Neural cell (in vitro differentiated cells): ENCODE measurements around the gene POLR1G. TPM values are rescaled to one million over a fixed set of nuclear protein-coding genes. Genes with fewer than 3 reads are reported as not detected.

ENCODE experiments used
- H2AFZ ChIP-seq: fragments of 200-600, 300-800 bp; sonication (generic), shearing (Covaris generic); 2 replicates; pipeline ENCODE4 v1.6.0; 2014; ENCODE audit warnings: low read depth, mild to moderate bottlenecking, antibody characterized with exemption, low read length, moderate library complexity
- H3F3A ChIP-seq: fragments of 200-600 bp; shearing (Covaris generic); 2 replicates; pipeline ENCODE4 v1.6.1; 2016; ENCODE audit warnings: mild to moderate bottlenecking, moderate library complexity, mixed read lengths, antibody characterized with exemption, low read length; ENCODE audit not compliant: insufficient read depth, poor library complexity, severe bottlenecking
- H3K27ac ChIP-seq: fragments of 200-600, 300-800 bp; sonication (generic), shearing (Covaris generic); 2 replicates; pipeline ENCODE4 v1.5.1; 2014; ENCODE audit warnings: mild to moderate bottlenecking, low read length, moderate library complexity
- H3K27me3 ChIP-seq: fragments of 300-800, 200-600 bp; sonication (generic), shearing (Covaris generic); 2 replicates; pipeline ENCODE4 v1.6.0; 2014; ENCODE audit warnings: mild to moderate bottlenecking, low read depth, low read length, moderate library complexity; ENCODE audit not compliant: insufficient read depth
- H3K36me3 ChIP-seq: fragments of 300-800, 200-600 bp; sonication (generic), shearing (Covaris generic); 2 replicates; pipeline ENCODE4 v1.5.1; 2014; ENCODE audit warnings: mild to moderate bottlenecking, antibody characterized with exemption, low read length, moderate library complexity; ENCODE audit not compliant: insufficient read depth
- H3K4me2 ChIP-seq: fragments of 300-800, 200-600 bp; sonication (generic), shearing (Covaris generic); 2 replicates; pipeline ENCODE4 v1.6.0; 2014; ENCODE audit warnings: mild to moderate bottlenecking, low read length
- H3K4me3 ChIP-seq: fragments of 300-800, 200-600 bp; sonication (generic), shearing (Covaris generic); 2 replicates; pipeline ENCODE4 v1.5.1; 2014; ENCODE audit warnings: mild to moderate bottlenecking, low read length, moderate library complexity
- H3K79me2 ChIP-seq: fragments of 200-600 bp; shearing (Covaris generic); replicated peaks from 2 replicates; pipeline ENCODE4 v1.6.0; 2014; ENCODE audit warnings: mild to moderate bottlenecking, low read length, moderate library complexity; ENCODE audit not compliant: insufficient read depth
- H3K9ac ChIP-seq: fragments of 300-800, 200-600 bp; sonication (generic), shearing (Covaris generic); 2 replicates; pipeline ENCODE4 v1.6.1; 2016; ENCODE audit warnings: mild to moderate bottlenecking, low read length, mixed read lengths
- H3K9me2 ChIP-seq: fragments of 200-600 bp; shearing (Covaris generic); 2 replicates; pipeline ENCODE4 v1.6.1; 2016; ENCODE audit warnings: mild to moderate bottlenecking, low read length, mixed read lengths; ENCODE audit not compliant: insufficient read depth
- H3K9me3 ChIP-seq: fragments of 200-600, 300-800 bp; sonication (generic), shearing (Covaris generic); 2 replicates; pipeline ENCODE4 v1.6.1; 2016; ENCODE audit warnings: mild to moderate bottlenecking, mixed run types, low read length, moderate library complexity, mixed read lengths
- H4K20me1 ChIP-seq: fragments of 200-600 bp; shearing (Covaris generic); 2 replicates; pipeline ENCODE4 v1.6.1; 2016; ENCODE audit warnings: mild to moderate bottlenecking, mixed run types; ENCODE audit not compliant: insufficient read depth
- CTCF ChIP-seq: fragments of 450-650 bp; IDR thresholded peaks from 2 replicates; pipeline ENCODE4 v1.5.1; 2014; ENCODE audit warnings: antibody characterized with exemption, mild to moderate bottlenecking, moderate library complexity; ENCODE audit not compliant: poor library complexity, severe bottlenecking
- EP300 ChIP-seq: fragments of 450-650 bp; conservative IDR thresholded peaks from 2 replicates; pipeline ENCODE4 v1.6.1; 2014; ENCODE audit warnings: antibody characterized with exemption, mild to moderate bottlenecking, moderate library complexity; ENCODE audit not compliant: poor library complexity, severe bottlenecking
- EZH2 ChIP-seq: fragments of 200-600, 300-800 bp; shearing (Covaris generic), sonication (generic); IDR thresholded peaks from 2 replicates; pipeline ENCODE4 v1.6.1; 2014; ENCODE audit warnings: antibody characterized with exemption, low read length, borderline replicate concordance, mild to moderate bottlenecking; ENCODE audit not compliant: insufficient read depth, poor library complexity, severe bottlenecking
- MXI1 ChIP-seq: fragments of 450-650 bp; conservative IDR thresholded peaks from 2 replicates; pipeline ENCODE4 v1.6.1; 2014; ENCODE audit warnings: antibody characterized with exemption, mild to moderate bottlenecking; ENCODE audit not compliant: poor library complexity, severe bottlenecking
- POLR2AphosphoS5 ChIP-seq: IDR thresholded peaks from 2 replicates; pipeline ENCODE4 v1.6.1; 2012
- RAD21 ChIP-seq: fragments of 450-650 bp; conservative IDR thresholded peaks from 2 replicates; pipeline ENCODE4 v1.6.1; 2014; ENCODE audit warnings: antibody characterized with exemption, mild to moderate bottlenecking, moderate library complexity
- SMC3 ChIP-seq: fragments of 450-650 bp; conservative IDR thresholded peaks from 2 replicates; pipeline ENCODE4 v1.6.1; 2014; ENCODE audit warnings: antibody characterized with exemption, mild to moderate bottlenecking, moderate library complexity; ENCODE audit not compliant: poor library complexity
- TAF1 ChIP-seq: IDR thresholded peaks from 2 replicates; pipeline ENCODE4 v1.6.1; 2012; ENCODE audit warnings: low read depth
- polyA plus RNA-seq: library from polyadenylated mRNA; depleted of rRNA; stranded (reverse); fragments of >200 nt; gene quantifications from 2 replicates; pipeline ENCODE4 v1.2.3, GENCODE V29; 2014
- TF ChIP-seq, protein P1 (sequence below): IDR thresholded peaks from 2 replicates; pipeline ENCODE4 v1.6.1; 2012; ENCODE audit warnings: borderline replicate concordance

The POLR1G gene
- polyA plus RNA-seq, 1 donor from 2014 or later = 2.4 TPM

DNA sequence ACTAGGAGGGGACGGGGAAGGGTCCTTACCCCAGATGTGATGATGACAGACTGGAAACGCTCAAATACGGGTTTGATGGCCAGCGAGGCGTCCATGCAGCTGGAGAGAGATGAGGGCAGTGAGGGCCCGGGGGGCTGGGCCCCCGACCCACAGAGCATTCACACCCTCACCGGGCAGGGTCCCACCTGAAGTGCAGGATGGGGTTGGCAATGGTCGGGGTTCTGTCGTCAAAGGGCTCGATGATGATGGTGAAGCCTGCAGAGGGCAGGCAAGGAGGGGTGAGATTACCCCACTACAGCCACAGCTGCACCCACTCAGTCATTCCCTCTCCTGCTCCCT lies 49.0 kb upstream of the POLR1G start:
- Histone ChIP-seq H2AFZ (no peak overlapping the region), H3K79me2 (no peaks in the 10 kb centered on the region), H3K36me3 (no peaks in the 10 kb centered on the region), H3F3A (no peaks in the 10 kb centered on the region), H3K27me3 (no peaks in the 10 kb centered on the region), H3K4me2 (no peak overlapping the region), H3K9me2 (no peaks in the 10 kb centered on the region), H3K9ac (no peak overlapping the region), H3K4me3 (no peak overlapping the region), H3K9me3 (no peaks in the 10 kb centered on the region), H4K20me1 (no peaks in the 10 kb centered on the region), H3K27ac (no peak overlapping the region)
- no peak for TF ChIP-seq CTCF
- no peak for TF ChIP-seq MXI1
- no peak for TF ChIP-seq RAD21
- TF ChIP-seq SMC3 = no peak
- TF ChIP-seq EP300 = no peak
- TF ChIP-seq, protein P1, sequence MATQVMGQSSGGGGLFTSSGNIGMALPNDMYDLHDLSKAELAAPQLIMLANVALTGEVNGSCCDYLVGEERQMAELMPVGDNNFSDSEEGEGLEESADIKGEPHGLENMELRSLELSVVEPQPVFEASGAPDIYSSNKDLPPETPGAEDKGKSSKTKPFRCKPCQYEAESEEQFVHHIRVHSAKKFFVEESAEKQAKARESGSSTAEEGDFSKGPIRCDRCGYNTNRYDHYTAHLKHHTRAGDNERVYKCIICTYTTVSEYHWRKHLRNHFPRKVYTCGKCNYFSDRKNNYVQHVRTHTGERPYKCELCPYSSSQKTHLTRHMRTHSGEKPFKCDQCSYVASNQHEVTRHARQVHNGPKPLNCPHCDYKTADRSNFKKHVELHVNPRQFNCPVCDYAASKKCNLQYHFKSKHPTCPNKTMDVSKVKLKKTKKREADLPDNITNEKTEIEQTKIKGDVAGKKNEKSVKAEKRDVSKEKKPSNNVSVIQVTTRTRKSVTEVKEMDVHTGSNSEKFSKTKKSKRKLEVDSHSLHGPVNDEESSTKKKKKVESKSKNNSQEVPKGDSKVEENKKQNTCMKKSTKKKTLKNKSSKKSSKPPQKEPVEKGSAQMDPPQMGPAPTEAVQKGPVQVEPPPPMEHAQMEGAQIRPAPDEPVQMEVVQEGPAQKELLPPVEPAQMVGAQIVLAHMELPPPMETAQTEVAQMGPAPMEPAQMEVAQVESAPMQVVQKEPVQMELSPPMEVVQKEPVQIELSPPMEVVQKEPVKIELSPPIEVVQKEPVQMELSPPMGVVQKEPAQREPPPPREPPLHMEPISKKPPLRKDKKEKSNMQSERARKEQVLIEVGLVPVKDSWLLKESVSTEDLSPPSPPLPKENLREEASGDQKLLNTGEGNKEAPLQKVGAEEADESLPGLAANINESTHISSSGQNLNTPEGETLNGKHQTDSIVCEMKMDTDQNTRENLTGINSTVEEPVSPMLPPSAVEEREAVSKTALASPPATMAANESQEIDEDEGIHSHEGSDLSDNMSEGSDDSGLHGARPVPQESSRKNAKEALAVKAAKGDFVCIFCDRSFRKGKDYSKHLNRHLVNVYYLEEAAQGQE = no peak
- TF ChIP-seq TAF1 = no peak
- no peak for TF ChIP-seq POLR2AphosphoS5
- TF ChIP-seq EZH2 = no peak

- Histone ChIP-seq H4K20me1 (no peaks in the 10 kb centered on the region), H2AFZ (no peak overlapping the region), H3K27me3 (no peaks in the 10 kb centered on the region), H3F3A (no peaks in the 10 kb centered on the region), H3K9me3 (no peaks in the 10 kb centered on the region), H3K79me2 (no peaks in the 10 kb centered on the region), H3K4me2 (no peak overlapping the region), H3K27ac (no peak overlapping the region), H3K36me3 (no peaks in the 10 kb centered on the region), H3K9ac (no peak overlapping the region), H3K9me2 (no peaks in the 10 kb centered on the region), H3K4me3 (no peak overlapping the region)
- TF ChIP-seq SMC3 (no peak), POLR2AphosphoS5 (no peak)
Measured at GRCh38 chr19:45358213-45358792, 48.1 kb upstream of the POLR1G start.

GRCh38 chr19:45361608-45362007 lies 44.8 kb upstream of the POLR1G start:
- Histone ChIP-seq H2AFZ (no peak overlapping the region), H3F3A (no peaks in the 10 kb centered on the region), H3K9me3 (no peaks in the 10 kb centered on the region), H3K9me2 (no peaks in the 10 kb centered on the region), H3K4me3 (no peak overlapping the region), H3K27ac (no peak overlapping the region), H3K4me2 (no peak overlapping the region), H3K27me3 (no peaks in the 10 kb centered on the region), H4K20me1 (no peaks in the 10 kb centered on the region), H3K79me2 (no peaks in the 10 kb centered on the region), H3K36me3 (no peaks in the 10 kb centered on the region), H3K9ac (no peak overlapping the region)
- TF ChIP-seq TAF1 = no peak
- no peak for TF ChIP-seq EZH2
- no peak for TF ChIP-seq EP300
- TF ChIP-seq RAD21 = no peak
- TF ChIP-seq MXI1 = no peak
- no peak for TF ChIP-seq SMC3
- TF ChIP-seq, protein P1 = no peak
- no peak for TF ChIP-seq POLR2AphosphoS5
- no peak for TF ChIP-seq CTCF
